Measurements from ENCODE around the gene TBPL2. TPM values are rescaled to one million over a fixed set of nuclear protein-coding genes. Genes with fewer than 3 reads are reported as not detected.

TBPL2 gene
- not detected in 2 replicates for total RNA-seq (2014; rRNA removed; shearing (Covaris generic))

DNA sequence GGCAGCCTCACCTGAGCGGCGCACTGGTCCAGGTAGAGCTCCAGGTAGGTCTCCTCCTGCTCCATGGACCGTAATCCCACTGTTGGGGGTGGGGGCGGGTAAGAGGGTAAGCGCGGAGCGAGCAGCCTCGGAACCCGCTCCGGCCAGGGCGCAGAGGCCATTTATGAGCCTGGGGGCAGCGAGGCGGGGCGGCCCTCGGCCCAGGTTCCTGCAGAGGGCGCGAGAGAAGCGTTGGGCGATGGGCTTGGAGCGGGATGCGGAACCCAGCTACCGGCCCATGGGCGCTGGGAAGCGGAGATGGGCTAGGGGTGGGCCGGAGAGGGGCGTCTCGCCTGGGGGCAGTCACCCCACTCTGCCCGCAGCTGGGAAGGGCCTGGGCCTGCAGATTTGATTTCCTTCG lies at the start of gene TBPL2:
Gene TBPL2 (minus strand): TSS at position 232 of the 400 bp plus-strand sequence. CDS start 167 bp downstream, at position 65.

DNA sequence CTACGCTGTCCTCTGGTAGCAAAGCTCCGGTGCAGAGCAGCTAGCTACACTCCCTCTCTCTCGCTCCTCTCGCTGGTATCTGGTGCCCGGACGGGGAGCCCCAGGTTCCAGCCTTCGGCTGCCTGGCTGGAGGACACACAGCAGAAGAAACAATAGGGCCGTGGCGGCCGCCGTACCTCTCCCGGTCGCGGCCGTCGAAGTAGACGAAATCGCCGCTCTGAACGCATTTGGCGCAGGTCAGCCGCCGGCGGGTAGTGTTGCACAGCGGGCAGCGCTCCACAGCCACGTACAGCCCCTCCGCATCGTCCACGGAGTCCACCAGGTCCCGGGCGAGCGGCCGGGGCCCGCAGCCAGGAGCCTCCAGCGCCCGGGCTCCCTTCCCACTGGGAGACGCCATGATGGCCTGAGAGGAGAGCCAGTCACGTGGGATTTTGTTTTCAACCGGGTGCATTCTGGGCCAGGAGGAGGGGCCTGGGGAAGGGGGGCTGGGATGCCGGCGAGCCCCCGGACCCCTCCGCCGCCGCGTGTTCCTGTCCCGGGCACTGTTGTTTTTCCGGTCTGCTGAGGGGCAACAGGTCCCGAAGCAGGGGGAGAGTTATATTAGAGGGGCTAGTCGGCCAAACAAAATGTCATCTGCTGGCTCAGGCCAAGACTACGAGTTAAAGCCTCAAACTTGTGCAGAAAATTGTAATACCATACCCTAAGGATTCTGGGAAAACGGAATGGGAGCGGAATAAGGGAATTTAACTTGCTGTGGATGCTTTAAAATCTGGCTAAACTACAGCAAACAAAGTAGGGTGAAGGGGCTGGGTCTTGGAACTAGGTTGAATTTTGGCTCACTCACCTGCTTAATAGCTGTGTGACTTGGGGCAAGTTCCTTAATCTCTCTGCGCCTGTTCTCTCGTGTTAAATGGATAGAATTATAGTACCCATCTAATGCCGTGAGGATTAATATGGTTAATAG lies 28.7 kb downstream of the TBPL2 start, which contains the start of gene ATG14:
Gene ATG14 (minus strand): TSS at position 405 of the 964 bp plus-strand sequence. CDS start 8 bp downstream, at position 397.

Small RNAs within 50 kb of the gene (small RNA-seq; reads per million reads assigned to genes)
- not detected for gene AL356801.1

Other genes with a start within 250 kb of the TBPL2 start
- gene DLGAP5, start 249.0 kb downstream of the TBPL2 start, total RNA-seq (2014; rRNA removed; shearing (Covaris generic)): 22.5 and 27.4 TPM in 2 replicates
- 9.4 and 10.0 TPM in 2 replicates for gene FBXO34, start 169.2 kb downstream of the TBPL2 start, total RNA-seq (2014; rRNA removed; shearing (Covaris generic))
- 6.3 and 7.9 TPM in 2 replicates for gene ATG14, start 28.8 kb downstream of the TBPL2 start, total RNA-seq (2014; rRNA removed; shearing (Covaris generic))
- 101 and 124 TPM in 2 replicates for gene KTN1, start 139.6 kb upstream of the TBPL2 start, total RNA-seq (2014; rRNA removed; shearing (Covaris generic))